H1 (cell line): ENCODE results near the gene AGAP3.

Experiments used
- CBX5 ChIP-seq: fragments of 300-800, 300-1000 bp; sonication (generic); IDR thresholded peaks from 2 replicates; pipeline ENCODE4 v1.7.1; 2016; ENCODE audit warnings: antibody characterized with exemption, low read length, low read depth
- CEBPB ChIP-seq: IDR thresholded peaks from 2 replicates; pipeline ENCODE4 v1.6.1; 2012; ENCODE audit warnings: low read depth, low read length
- CTCF ChIP-seq, 3 experiments: IDR thresholded peaks; 1 replicate in 2 of 3; 2 replicates in 1 of 3; pipeline versions ENCODE4 v1.5.1 to v1.6.1; 2011; ENCODE audit warnings: low read length in 3 of 3, mild to moderate bottlenecking in 3 of 3, inconsistent platforms in 2 of 3, low read depth in 1 of 3, moderate library complexity in 1 of 3; ENCODE audit not compliant: insufficient read depth in 1 of 3; ENCODE audit errors: control extremely low read depth in 1 of 3
- EZH2 ChIP-seq: fragments of 200-600 bp; sonication (generic); IDR thresholded peaks from 2 replicates; pipeline ENCODE4 v1.7.1; 2012; ENCODE audit warnings: low read depth, mild to moderate bottlenecking, moderate library complexity, low read length, inconsistent platforms; ENCODE audit not compliant: severe bottlenecking
- FOSL1 ChIP-seq: IDR thresholded peaks from 2 replicates; pipeline ENCODE4 v1.6.1; 2011; ENCODE audit warnings: mild to moderate bottlenecking, low read depth, low read length, moderate library complexity; ENCODE audit not compliant: insufficient read depth
- MAX ChIP-seq: IDR thresholded peaks from 2 replicates; pipeline ENCODE4 v1.6.1; 2012; ENCODE audit warnings: inconsistent platforms
- POLR2A ChIP-seq, 2 experiments: IDR thresholded peaks; 1 replicate in 1 of 2; 2 replicates in 1 of 2; pipeline ENCODE4 v1.6.1; 2011; ENCODE audit warnings: low read depth in 2 of 2, low read length in 2 of 2, mild to moderate bottlenecking in 2 of 2; ENCODE audit errors: control extremely low read depth in 1 of 2
- TCF12 ChIP-seq: IDR thresholded peaks from 2 replicates; pipeline ENCODE4 v1.6.1; 2011; ENCODE audit warnings: low read depth, mild to moderate bottlenecking, low read length
- TEAD4 ChIP-seq: IDR thresholded peaks from 2 replicates; pipeline ENCODE4 v1.6.1; 2012; ENCODE audit warnings: low read depth, low read length, inconsistent platforms, mixed read lengths

DNA sequence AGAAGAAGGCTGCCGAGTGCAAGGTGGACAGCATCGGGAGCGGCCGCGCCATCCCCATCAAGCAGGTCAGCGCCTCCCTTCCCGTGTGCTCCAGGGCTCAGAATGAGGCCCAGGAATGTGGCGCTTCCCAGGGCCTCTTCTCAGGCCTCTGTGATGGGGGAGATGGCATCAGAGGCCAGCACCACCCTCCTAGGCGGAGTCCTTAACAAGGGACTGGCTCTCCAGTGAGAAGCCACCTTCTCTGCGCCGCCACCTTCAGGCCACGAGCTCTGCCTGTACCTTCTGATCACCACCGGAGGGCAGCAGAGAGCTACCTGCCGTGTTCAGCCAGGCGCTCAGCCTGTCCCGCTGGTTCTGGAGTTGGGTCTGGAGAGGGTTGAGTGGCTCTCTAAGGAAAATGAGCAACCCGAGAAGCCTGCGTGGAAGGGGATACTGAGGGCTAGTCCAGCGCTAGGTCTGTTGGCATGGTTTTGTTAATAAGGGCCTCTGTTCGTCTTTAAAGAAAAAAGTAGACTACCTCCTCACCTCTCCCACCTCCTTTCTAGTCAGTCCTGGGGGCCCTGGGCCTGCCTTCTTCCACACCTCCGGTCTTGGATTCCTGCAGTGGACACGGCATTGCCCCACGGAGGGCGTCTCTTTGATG, 37.7 kb downstream of the AGAP3 start:
- TF ChIP-seq CTCF (IDR thresholded peaks at IDR 0.05; ENCODE audit: control extremely low read depth in 1 of 3, insufficient read depth in 1 of 3, low read depth in 1 of 3, low read length in 3 of 3) (peak in 2 of 3 experiments; percentile 99 to 100; a peak in 3 of 4 replicates), CEBPB (no peak), MAX (peak; percentile 88), CBX5 (no peak), FOSL1 (no peak), POLR2A (IDR thresholded peaks at IDR 0.05; ENCODE audit: control extremely low read depth in 1 of 2, low read depth in 2 of 2, low read length in 2 of 2) (no peak), TCF12 (no peak), TEAD4 (0 out of 2 replicates have a peak, but pooled peaks have one; percentile 24), EZH2 (no peak)
